Heart left ventricle (tissue), 13 donors: ENCODE data around the gene TPK1.

Experiments used
- CTCF ChIP-seq, 12 donors: fragments of 200-600 bp; sonication (generic) in 4 of 12; IDR thresholded peaks; one replicate each; pipeline versions ENCODE4 v1.5.0 to v1.8.0; 2018 to 2022; ENCODE audit warnings: antibody characterized with exemption in 12 of 12, mild to moderate bottlenecking in 5 of 12
- POLR2A ChIP-seq, 2 donors: fragments of 450-650 bp; IDR thresholded peaks; one replicate each; pipeline ENCODE4 v1.6.1; 2017; ENCODE audit warnings: antibody characterized with exemption in 2 of 2, mild to moderate bottlenecking in 2 of 2, moderate library complexity in 2 of 2
- donor health status: ischemic (EF 13 %, LVEDD 7.1; RV severe dilation, severe dysfunction).
- donor health status: DM: no; HTN: yes; CAD: no.
- donor health status: DM: no; HTN: no; CAD: no.
- donor health status: ischemic (EF 25% LVEDD 6.9; RV normal size, moderate dysfunction).
- donor health status: ischemic (EF 25% LVEDD 5.7; RV mildly dilated, moderate dysfunction).
- donor health status: ischemic (EF 35%, LVEDD 5.7; RV mildly dilated, moderate dysfunction).
- donor health status: nonischemic (EF 11% LVEDD 7.7; RV severe dilation, severe dysfunction).
- donor health status: DM: yes; HTN: yes; CAD: no.
- donor health status: PGD.
- donor health status: ischemic (EF 29% LVEDD 5.4; RV normal size, mild dysfunction).
- donor health status: nonischemic (EF 23%, LVEDD 6.1; RV moderate dilation, normal function).

- TF ChIP-seq CTCF (IDR thresholded peaks at IDR 0.05) (no peak), POLR2A (IDR thresholded peaks at IDR 0.05) (no peak)
Measured at GRCh38 chr7:144500225-144500624, 335.6 kb downstream of the TPK1 start.
